B cell (primary cell): ENCODE data around the gene CYLC1. TPM values are rescaled to one million over a fixed set of nuclear protein-coding genes. Genes with fewer than 3 reads are reported as not detected.

ENCODE experiments used
- ATAC-seq: fragments of 200-7000 bp; cut with Tn5 transposase; one replicate; pipeline ENCODE4 v1.10.0; 2021; ENCODE audit warnings: low read depth, mild to moderate bottlenecking, moderate number of reproducible peaks, moderate library complexity
- CTCF ChIA-PET: fragments of 350-600 bp; sonication (Branson Sonifier 250); formaldehyde crosslinking; loops from one replicate; lab custom pipeline; 2021; ENCODE audit warnings: antibody characterized with exemption, inconsistent platforms; lab: Charles Lee
- POLR2A ChIA-PET: fragments of 350-600 bp; sonication (Branson Sonifier 250); formaldehyde crosslinking; loops from one replicate; lab custom pipeline; 2021; ENCODE audit warnings: antibody characterized with exemption; lab: Charles Lee
- DNase-seq: peaks from one replicate; pipeline ENCODE4 v3.0.0; 2013
- H2AFZ ChIP-seq: 2 replicates; pipeline ENCODE4 v1.6.1; 2012; ENCODE audit warnings: mild to moderate bottlenecking, low read depth, low read length; ENCODE audit not compliant: insufficient read depth, poor library complexity, severe bottlenecking
- H3K27ac ChIP-seq, 2 donors: 1 replicate in 1 of 2; 2 replicates in 1 of 2; pipeline ENCODE4 v1.5.1; 2012 to 2013; ENCODE audit warnings: low read length in 2 of 2, mild to moderate bottlenecking in 2 of 2, moderate library complexity in 1 of 2
- H3K27me3 ChIP-seq, 4 experiments: fragments of 200-600 bp in 1 of 4; sonication (generic) in 1 of 4; replicated peaks in 1 of 4; 1 replicate in 2 of 4; 2 replicates in 2 of 4; pipeline versions ENCODE4 v1.6.1 to v1.7.0; 2013 to 2016; ENCODE audit warnings: low read length in 3 of 4, mild to moderate bottlenecking in 2 of 4, mixed read lengths in 1 of 4, moderate library complexity in 1 of 4; ENCODE audit not compliant: insufficient read depth in 4 of 4, control insufficient read depth in 3 of 4; ENCODE audit errors: control extremely low read depth in 1 of 4
- H3K36me3 ChIP-seq, 2 experiments: replicated peaks in 1 of 2; 1 replicate in 1 of 2; 2 replicates in 1 of 2; pipeline versions ENCODE4 v1.6.1 to v1.7.1; 2013; ENCODE audit warnings: low read length in 1 of 2; ENCODE audit not compliant: insufficient read depth in 2 of 2, control insufficient read depth in 1 of 2; ENCODE audit errors: control extremely low read depth in 1 of 2, extremely low read depth in 1 of 2
- H3K4me1 ChIP-seq, 2 donors: fragments of 200-600 bp in 1 of 2; sonication (generic) in 1 of 2; 1 replicate in 1 of 2; 2 replicates in 1 of 2; pipeline versions ENCODE4 v1.5.1 to v1.6.1; 2013 to 2017; ENCODE audit warnings: low read length in 2 of 2; ENCODE audit not compliant: control insufficient read depth in 2 of 2, insufficient read depth in 2 of 2
- H3K4me2 ChIP-seq: replicated peaks from 2 replicates; pipeline ENCODE3; 2012; ENCODE audit warnings: mild to moderate bottlenecking, low read depth, low read length; ENCODE audit not compliant: poor library complexity, severe bottlenecking
- H3K4me3 ChIP-seq, 5 experiments: fragments of 200-600 bp in 1 of 5; sonication (generic) in 1 of 5; 1 replicate in 3 of 5; 2 replicates in 2 of 5; pipeline versions ENCODE4 v1.5.1 to v1.7.0; 2011 to 2016; ENCODE audit warnings: low read length in 4 of 5, mild to moderate bottlenecking in 4 of 5, low read depth in 2 of 5, control low read depth in 1 of 5, moderate library complexity in 1 of 5; ENCODE audit not compliant: insufficient read depth in 1 of 5; ENCODE audit errors: control extremely low read depth in 1 of 5, extremely low read depth in 1 of 5
- H3K79me2 ChIP-seq: fragments of 200-600 bp; sonication (generic); one replicate; pipeline ENCODE4 v1.6.0; 2016; ENCODE audit warnings: low read length; ENCODE audit not compliant: control insufficient read depth, insufficient read depth
- H3K9ac ChIP-seq: fragments of 200-600 bp; sonication (generic); 2 replicates; pipeline ENCODE4 v1.6.1; 2017; ENCODE audit warnings: mild to moderate bottlenecking, low read length, moderate library complexity
- H3K9me3 ChIP-seq, 3 donors: one replicate each; pipeline versions ENCODE4 v1.6.1 to v1.7.1; 2013; ENCODE audit warnings: low read length in 2 of 3; ENCODE audit not compliant: control insufficient read depth in 2 of 3, insufficient read depth in 1 of 3; ENCODE audit errors: control extremely low read depth in 1 of 3
- H4K20me1 ChIP-seq: 2 replicates; pipeline ENCODE4 v1.6.0; 2012; ENCODE audit warnings: mild to moderate bottlenecking, low read length; ENCODE audit not compliant: insufficient read depth, control insufficient read depth, poor library complexity, severe bottlenecking
- H3K27ac Mint-ChIP-seq: one replicate; pipeline ENCODE4 v1.8.0; 2021; ENCODE audit warnings: mixed read lengths
- H3K27me3 Mint-ChIP-seq: one replicate; pipeline ENCODE4 v1.8.0; 2021; ENCODE audit warnings: mixed read lengths
- H3K4me1 Mint-ChIP-seq: one replicate; pipeline ENCODE4 v1.8.0; 2021; ENCODE audit warnings: mixed read lengths
- H3K4me3 Mint-ChIP-seq: one replicate; pipeline ENCODE4 v1.8.0; 2021; ENCODE audit warnings: mixed read lengths
- H3K9me3 Mint-ChIP-seq: one replicate; pipeline ENCODE4 v1.8.0; 2022; ENCODE audit warnings: mixed read lengths; ENCODE audit not compliant: insufficient read depth
- EZH2 ChIP-seq: IDR thresholded peaks from 2 replicates; pipeline ENCODE4 v1.6.1; 2012; ENCODE audit warnings: borderline replicate concordance, low read depth, mild to moderate bottlenecking, moderate library complexity, low read length; ENCODE audit not compliant: insufficient read depth, poor library complexity, severe bottlenecking
- WGBS: methylation state at CpG from one replicate; pipeline ENCODE4 v1.1.5; 2013; ENCODE audit warnings: missing lambda C conversion rate; ENCODE audit not compliant: insufficient coverage; 5-methylcytosine and 5-hydroxymethylcytosine counted together
- intact Hi-C: fragments of 100-400 bp; cut with micrococcal nuclease; formaldehyde crosslinking; loops from one replicate; pipeline ENCODE4 v1.10.0; 2022
- polyA minus RNA-seq: library from RNA; depleted of rRNA, polyadenylated mRNA; stranded (reverse); fragments of >200 nt; gene quantifications from 2 replicates; pipeline ENCODE4 v1.2.3, GENCODE V29; 2012
- polyA plus RNA-seq: library from polyadenylated mRNA; depleted of rRNA; stranded (reverse); fragments of >200 nt; gene quantifications from 2 replicates; pipeline ENCODE4 v1.2.3, GENCODE V29; 2012
- total RNA-seq, 2 donors: library from RNA; stranded (reverse); fragments of 120-200 nt in 1 of 2; gene quantifications; 1 replicate in 1 of 2; 2 replicates in 1 of 2; pipeline versions ENCODE4 v1.2.3 to v1.2.4, GENCODE V29; 2013 to 2022
- TF ChIP-seq, protein P1 (sequence below): fragments of 200-600 bp; IDR thresholded peaks from one replicate; pipeline ENCODE4 v1.8.0; 2022; ENCODE audit warnings: antibody characterized with exemption, mild to moderate bottlenecking

Gene CYLC1, protein sequence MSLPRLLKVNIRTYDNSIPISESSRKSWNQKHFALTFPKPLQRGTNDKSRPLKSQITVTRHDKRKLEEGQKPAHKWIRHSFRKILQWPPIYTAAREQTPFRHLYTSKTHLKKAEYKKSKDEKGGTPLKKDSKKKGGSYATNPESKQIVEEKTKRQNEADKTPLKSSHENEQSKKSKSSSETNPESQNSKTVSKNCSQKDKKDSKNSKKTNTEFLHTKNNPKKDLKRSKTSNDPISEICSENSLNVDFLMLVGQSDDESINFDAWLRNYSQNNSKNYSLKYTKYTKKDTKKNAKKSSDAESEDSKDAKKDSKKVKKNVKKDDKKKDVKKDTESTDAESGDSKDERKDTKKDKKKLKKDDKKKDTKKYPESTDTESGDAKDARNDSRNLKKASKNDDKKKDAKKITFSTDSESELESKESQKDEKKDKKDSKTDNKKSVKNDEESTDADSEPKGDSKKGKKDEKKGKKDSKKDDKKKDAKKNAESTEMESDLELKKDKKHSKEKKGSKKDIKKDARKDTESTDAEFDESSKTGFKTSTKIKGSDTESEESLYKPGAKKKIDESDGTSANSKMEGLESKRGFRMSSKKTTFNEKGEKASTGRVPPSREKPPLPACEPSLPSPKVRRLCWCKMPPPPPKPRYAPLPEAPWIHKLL
- not detected in 2 replicates for total RNA-seq
- total RNA-seq (2013), result not detected
- polyA plus RNA-seq, result not detected in 2 replicates
- not detected in 2 replicates for polyA minus RNA-seq

DNA sequence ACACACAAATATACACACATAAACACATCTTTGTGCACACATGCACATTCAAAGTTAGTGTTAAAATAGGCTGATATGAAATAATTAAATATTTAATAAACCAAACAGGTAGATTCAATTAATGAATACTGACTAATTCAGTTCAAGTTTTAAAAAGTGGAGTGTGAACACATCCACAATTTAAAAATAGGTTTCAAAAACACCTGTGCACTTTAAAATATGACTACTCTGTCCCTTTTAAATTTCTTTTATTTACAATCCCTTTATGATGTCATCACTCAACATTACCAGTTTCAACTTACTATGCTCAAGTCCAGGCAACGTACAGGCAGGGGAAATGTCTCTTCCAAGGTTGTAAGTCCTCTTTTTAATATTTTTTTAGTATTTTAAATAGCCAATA, at the start of gene CYLC1:
Gene CYLC1, plus strand, starts transcription at position 301 of the 400 bp plus-strand sequence. Its CDS starts 37 bp downstream, at position 338.
- H3K9me3 Mint-ChIP-seq, result no peaks in the 10 kb centered on the region
- no peak within 1 kb of the TSS for H3K9ac ChIP-seq

More for the DNA sequence above, at the start of gene CYLC1:
- no peak within 1 kb of the TSS for H2AFZ ChIP-seq
- ChIA-PET CTCF (no interaction called here), POLR2A (no interaction called here)
- H3K4me1 Mint-ChIP-seq, result no peaks in the 10 kb centered on the region
- no peak within 1 kb of the TSS for H3K4me2 ChIP-seq
- TF ChIP-seq, protein P1, sequence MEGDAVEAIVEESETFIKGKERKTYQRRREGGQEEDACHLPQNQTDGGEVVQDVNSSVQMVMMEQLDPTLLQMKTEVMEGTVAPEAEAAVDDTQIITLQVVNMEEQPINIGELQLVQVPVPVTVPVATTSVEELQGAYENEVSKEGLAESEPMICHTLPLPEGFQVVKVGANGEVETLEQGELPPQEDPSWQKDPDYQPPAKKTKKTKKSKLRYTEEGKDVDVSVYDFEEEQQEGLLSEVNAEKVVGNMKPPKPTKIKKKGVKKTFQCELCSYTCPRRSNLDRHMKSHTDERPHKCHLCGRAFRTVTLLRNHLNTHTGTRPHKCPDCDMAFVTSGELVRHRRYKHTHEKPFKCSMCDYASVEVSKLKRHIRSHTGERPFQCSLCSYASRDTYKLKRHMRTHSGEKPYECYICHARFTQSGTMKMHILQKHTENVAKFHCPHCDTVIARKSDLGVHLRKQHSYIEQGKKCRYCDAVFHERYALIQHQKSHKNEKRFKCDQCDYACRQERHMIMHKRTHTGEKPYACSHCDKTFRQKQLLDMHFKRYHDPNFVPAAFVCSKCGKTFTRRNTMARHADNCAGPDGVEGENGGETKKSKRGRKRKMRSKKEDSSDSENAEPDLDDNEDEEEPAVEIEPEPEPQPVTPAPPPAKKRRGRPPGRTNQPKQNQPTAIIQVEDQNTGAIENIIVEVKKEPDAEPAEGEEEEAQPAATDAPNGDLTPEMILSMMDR, result no peak
- no peak for TF ChIP-seq EZH2
- H3K4me1 ChIP-seq, result no peaks in the 10 kb centered on the region
- H3K9me3 ChIP-seq, result no peaks in the 10 kb centered on the region
- no peaks in the 10 kb centered on the region for H3K27me3 ChIP-seq
- no peak within 1 kb of the TSS for H3K4me3 ChIP-seq
- intact Hi-C loops, result no loop called here
- H4K20me1 ChIP-seq, result no peaks in the 10 kb centered on the region
- ATAC-seq, result no peak
- no peaks in the 10 kb centered on the region for H3K36me3 ChIP-seq
- no peak within 1 kb of the TSS for H3K4me3 Mint-ChIP-seq
- H3K27ac Mint-ChIP-seq, result no peak within 1 kb of the TSS
- H3K27ac ChIP-seq, result no peak within 1 kb of the TSS
- no peaks in the 10 kb centered on the region for H3K27me3 Mint-ChIP-seq
- WGBS, result no CpG with 5 or more reads among the region's 1 CpG
- DNase-seq, result no peak
- H3K79me2 ChIP-seq, result no peaks in the 10 kb centered on the region
